Sciatic nerve (tissue), 2 donors: ENCODE results near the gene PPM1D. TPM values are rescaled to one million over a fixed set of nuclear protein-coding genes. Genes with fewer than 3 reads are reported as not detected.
"Not testable (repeated sequence)": the region's sequence is repeated elsewhere in the genome, so short reads cannot be mapped to it uniquely, and the experiment has no call there.

Experiments
- ATAC-seq: fragments of 200-7000 bp; cut with Tn5 transposase; one replicate; pipeline ENCODE4 v1.9.1; 2020; ENCODE audit warnings: mild to moderate bottlenecking, moderate library complexity
- DNase-seq: peaks from one replicate; pipeline ENCODE4 v3.0.0-alpha.2; 2020; ENCODE audit warnings: low spot score
- intact Hi-C: fragments of 100-400 bp; cut with DNase I; formaldehyde crosslinking; loops from one replicate; pipeline ENCODE4 v1.14.2; 2022
- total RNA-seq: library from RNA; stranded (reverse); fragmentation: NEBNext Ultra II Directional; extraction: Animal tissue kit (Norgen Biotek cat#: 25700); gene quantifications from one replicate; pipeline ENCODE4 v1.2.1, GENCODE V29; 2021
- donor health status: DM: no; HTN: no; CAD: no.
- donor health status: DM: no; HTN: no; CAD: no.

Gene PPM1D
- total RNA-seq, 1 donor from 2014 or later = 18.9 TPM

DNA sequence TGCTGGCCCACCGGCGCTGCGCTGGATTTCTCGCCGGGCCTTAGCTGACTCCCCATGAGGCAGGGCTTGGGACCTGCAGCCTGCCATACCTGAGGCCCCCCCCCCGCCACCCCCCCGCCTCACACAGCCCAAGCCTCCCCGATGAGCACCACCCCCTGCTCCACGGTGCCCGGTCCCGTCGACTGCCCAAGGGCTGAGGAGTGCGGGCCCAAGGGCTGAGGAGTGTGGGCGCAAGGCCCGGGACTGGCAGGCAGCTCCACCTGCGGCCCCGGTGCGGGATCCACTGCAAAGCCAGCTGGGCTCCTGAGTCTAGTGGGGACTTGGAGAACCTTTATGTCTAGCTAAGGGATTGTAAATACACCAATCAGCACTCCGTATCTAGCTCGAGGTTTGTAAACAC, 13.8 kb downstream of the PPM1D start:
- DNase-seq, intact Hi-C loops, ATAC-seq: not testable (repeated sequence)

DNA sequence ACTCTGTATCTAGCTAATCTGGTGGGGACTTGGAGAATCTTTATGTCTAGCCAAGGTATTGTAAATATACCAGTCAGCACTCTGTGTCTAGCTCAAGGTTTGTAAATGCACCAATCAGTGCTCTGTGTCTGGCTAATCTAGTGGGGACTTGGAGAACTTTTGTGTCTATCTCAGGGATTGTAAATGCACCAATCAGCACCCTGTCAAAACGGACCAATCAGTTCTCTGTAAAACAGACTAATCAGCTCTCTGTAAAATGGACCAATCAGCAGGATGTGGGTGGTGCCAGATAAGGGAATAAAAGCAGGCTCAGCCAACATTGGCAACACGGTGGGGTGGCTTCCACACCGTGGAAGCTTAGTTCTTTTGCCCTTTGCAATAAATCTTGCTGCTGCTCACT, 14.3 kb downstream of the PPM1D start:
- intact Hi-C loops, ATAC-seq, DNase-seq: not testable (repeated sequence)

DNA sequence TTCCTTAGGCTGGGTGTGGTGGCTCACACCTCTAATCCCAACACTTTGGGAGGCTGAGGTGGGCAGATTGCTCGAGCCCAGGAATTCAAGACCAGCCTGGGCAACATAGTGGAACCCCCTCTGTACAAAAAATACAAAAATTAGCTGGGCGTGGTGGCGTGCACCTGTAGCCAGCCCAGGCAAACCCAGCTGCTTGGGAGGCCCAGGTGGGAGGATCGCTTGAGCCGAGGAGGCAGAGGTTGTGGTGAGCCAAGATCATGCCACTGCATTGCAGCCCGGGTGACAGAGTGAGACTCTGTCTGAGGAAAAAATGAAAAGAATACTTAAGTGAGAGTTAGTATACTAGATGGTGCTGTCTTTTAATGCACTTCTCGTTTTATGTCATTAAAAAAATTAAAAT, 15.1 kb downstream of the PPM1D start:
- ATAC-seq (no peak), DNase-seq (no peak)
- intact Hi-C loops = no loop called here

DNA sequence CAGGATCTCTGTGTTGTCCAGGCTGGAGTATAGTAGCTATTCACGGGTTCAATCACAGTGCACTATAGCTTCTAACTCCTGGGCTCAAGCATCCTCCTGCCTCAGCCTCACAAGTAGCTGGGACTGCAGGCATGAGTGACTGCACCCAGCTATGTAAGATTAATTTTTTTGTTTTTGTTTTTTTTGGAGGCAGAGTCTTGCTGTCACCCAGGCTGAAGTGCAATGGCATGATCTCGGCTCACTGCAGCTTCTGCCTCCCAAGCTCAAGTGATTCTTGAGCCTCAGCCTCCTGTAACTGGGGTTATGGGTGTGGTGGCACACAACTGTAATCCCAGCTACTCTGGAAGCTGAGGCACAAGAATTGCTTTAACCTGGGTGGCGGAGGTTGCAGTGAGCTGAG, 15.8 kb downstream of the PPM1D start:
- ATAC-seq = no peak
- DNase-seq = no peak
- intact Hi-C loops = no loop called here

DNA sequence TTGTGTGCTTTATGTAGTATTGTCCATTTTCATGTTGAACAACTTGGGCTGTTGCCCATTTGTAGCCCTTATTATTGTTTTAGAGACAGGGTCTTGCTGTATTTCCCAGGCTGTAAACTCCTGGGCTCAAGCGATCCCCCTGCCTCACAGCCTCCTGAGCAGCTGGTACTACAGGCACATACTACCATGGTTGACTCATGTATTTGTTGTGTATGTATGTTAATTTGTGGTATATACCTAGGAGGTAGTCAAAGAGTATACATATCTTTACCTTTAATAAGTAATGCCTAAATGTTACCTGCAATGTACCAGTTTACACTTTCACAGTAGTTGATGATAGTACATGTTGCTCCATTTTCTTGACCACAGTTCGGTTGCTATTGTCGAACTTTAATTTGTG, 18.1 kb downstream of the PPM1D start:
- ATAC-seq (no peak), DNase-seq (no peak)
- intact Hi-C loops = no loop called here

DNA sequence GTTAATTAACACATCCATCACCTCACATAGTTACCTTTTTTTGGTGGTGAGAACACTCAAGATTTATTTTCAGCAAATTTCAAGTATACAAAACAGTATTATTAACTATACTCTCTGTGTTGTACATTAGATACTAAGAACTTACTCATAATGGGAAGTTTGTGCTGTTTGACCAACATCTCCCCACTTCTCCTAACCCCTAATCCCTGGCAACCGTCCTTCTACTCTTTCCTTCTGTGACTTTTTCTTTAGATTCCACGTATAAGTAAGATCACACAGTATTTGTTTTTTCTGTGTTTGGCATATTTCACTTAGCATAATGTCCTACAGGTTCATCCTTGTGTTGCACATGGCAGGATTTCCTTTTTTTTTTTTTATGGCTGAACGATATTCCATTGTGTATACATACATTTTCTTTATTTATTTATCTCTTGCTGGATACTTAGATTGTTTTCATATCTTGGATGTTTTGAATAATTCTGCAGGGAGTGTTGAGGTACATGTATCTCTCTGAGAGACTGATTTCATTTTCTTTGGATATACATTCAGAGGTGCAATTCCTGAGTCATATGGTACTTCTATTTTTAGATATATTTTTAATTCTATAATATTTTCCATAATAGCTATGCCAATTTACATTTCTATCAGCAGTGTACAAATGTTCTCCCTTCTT, 19.0 kb downstream of the PPM1D start:
- ATAC-seq (no peak), DNase-seq (no peak)
- intact Hi-C loops = no loop called here

DNA sequence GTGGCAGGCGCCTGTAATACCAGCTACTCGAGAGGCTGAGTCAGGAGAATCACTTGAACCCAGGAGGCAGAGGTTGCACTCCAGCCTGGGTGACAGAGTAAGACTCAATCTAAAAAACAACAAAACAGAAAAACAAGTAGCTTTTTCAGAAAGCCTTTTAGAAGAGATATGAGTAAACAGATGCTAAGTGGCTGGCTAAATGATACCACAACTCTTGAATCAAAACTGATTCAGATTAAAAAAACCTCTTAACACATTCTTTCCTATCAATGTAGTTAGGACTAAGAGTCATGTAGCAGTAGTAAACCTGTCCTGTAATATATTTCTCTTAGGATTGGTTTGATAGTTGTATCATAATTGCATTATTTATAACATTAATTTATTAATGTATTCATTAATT, 23.0 kb downstream of the PPM1D start:
- no peak for ATAC-seq
- intact Hi-C loops = no loop called here
- no peak for DNase-seq

DNA sequence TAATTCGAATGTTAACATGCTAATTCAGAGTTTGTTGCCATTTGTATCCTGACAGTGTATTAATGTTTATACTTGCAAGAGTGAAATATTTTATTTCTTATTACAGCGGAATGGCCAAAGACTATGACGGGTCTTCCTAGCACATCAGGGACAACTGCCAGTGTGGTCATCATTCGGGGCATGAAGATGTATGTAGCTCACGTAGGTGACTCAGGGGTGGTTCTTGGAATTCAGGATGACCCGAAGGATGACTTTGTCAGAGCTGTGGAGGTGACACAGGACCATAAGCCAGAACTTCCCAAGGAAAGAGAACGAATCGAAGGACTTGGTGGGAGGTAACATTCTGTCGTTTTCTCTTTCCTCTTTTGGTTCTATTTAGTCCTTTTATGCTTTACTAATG, 23.4 kb downstream of the PPM1D start:
- intact Hi-C loops = no loop called here
- DNase-seq (no peak), ATAC-seq (no peak)

DNA sequence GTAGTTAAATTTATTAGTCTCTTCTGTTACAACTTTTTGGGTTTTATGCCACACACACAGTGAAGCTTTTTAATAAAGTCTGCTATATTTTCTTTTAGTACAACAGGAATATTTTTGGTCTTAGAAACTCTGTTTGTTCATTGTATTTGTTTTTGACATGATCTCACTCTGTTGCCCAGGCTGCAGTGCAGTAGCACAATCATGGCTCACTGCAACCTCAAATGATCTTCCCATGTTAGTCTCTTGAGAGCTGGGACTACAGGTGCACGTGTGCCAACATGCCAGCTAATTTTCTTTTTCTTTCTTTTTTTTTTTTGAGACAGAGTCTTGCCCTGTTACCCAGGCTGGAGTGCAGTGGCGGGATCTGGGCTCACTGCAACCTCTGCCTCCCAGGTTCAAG, 27.1 kb downstream of the PPM1D start:
- ATAC-seq (no peak), DNase-seq (no peak)
- intact Hi-C loops = no loop called here

DNA sequence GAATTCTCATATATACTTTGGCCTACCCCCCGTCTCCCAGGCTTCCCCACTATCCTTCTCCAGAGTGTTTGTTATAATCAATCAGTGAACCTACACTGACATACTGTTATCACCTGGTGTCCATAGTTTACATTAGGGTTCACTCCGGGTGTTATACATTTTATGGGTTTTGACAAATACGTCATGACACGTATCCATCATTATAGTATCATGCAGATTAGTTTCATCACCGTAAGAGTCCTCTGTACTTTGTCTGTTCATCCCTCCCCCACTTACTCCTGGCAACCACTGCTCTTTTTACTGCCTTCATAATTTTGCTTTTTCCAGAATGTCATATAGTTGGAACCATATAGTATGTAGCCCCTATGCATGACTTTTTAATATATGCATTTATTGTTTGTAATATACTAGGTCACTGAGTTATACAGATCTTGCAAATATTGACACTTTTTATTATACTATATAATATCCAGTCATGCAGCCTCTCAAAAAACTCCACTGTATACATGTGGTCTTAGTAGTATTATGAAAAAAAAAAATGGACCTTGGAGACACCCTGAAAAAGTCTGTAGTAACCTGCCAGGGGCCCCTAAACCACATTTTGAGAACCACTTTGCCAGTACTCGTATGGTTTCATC, 28.4 kb downstream of the PPM1D start:
- intact Hi-C loops = no loop called here
- no peak for ATAC-seq
- DNase-seq = no peak

DNA sequence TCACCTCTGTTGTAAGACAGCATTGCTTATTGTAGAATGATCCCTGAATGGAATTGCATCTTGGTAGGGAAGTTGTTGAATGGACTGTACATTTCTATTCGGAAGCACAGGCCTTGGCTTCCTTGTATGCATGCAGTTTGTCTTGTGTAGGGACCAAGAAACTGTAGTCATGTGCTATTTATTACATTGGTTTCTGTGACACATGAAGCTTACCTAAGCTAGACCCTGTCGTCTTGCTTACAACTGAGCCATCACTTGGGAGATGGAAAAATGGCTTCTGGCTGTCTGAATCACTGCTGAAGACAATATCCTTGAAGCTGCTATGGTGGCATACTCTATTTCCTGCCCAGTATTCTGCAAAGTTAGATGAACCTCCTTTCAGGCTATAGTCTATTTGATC, 29.1 kb downstream of the PPM1D start:
- ATAC-seq = no peak
- intact Hi-C loops = no loop called here
- no peak for DNase-seq

DNA sequence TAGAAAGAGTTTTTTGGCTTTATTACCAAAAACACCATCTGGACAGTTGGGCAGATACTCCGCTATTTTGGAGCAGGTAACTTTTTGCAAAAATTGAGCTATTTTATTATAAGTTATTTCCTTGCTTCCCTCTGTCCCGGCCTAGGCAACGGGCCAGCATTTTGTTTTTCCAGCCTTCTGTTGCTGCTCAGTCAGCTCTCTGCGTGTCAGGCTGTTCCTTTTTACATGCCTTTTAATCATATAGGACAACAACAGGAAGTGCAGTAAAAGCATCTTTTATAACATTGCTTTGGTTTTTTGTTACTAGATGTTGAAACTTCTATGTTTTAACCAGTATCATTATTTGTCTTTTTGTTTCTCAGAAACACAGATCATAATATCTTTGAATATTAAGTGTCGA, 30.4 kb downstream of the PPM1D start:
- DNase-seq (no peak), ATAC-seq (no peak)
- intact Hi-C loops = no loop called here

DNA sequence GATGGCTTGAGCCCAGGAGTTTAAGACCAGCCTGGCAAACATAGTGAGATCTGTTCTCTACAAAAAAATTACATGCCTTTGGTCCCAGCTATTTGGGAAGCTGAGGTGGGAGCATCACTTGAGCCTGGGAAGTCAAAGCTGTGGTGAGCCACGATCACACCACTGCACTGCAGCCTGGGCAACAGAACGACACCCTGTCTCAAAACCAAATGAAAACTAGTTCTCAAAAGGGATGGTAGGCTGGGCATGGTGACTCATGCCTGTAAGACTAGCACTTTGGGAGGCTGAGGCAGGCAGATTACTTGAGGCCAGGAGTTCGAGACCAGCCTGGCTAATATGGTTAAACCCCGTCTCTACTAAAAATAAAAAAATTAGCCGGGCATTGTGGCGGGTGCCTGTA, 31.1 kb downstream of the PPM1D start:
- ATAC-seq = no peak
- intact Hi-C loops = no loop called here
- no peak for DNase-seq

DNA sequence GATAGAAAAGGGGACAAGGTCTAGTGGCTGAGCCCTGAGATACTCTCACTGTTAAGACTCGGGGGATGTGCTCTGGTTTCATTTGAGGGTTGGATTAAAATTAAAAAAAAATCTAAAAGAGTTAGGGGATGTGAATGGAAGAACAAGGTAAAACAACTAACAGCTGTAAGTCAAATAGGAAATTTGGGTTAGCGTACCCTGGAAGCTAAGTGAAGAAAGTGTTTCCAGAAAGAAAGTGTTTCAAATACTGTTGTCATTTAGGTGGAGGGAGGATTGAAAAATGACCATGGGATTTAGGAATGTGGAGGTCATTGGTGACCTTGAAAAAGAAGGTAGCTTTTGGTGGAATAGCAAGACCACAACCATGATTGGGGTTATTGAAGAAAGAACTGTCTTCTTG, 37.7 kb downstream of the PPM1D start:
- no peak for ATAC-seq
- intact Hi-C loops = no loop called here
- no peak for DNase-seq

DNA sequence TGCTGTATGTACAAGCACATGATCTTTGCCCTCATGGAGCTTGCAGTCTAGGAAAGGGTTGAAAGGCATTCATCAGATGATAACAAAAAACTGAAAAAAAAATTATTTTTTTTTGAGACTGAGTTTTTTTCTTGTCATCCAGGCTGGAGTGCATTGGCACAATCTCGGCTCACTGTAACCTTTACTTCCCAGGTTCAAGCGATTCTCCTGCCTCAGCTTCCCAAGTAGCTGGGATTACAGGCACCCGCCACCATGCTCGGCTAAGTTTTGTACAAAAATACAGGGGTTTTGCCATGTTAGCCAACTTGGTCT, 39.0 kb downstream of the PPM1D start:
- ATAC-seq = no peak
- intact Hi-C loops = no loop called here
- no peak for DNase-seq

DNA sequence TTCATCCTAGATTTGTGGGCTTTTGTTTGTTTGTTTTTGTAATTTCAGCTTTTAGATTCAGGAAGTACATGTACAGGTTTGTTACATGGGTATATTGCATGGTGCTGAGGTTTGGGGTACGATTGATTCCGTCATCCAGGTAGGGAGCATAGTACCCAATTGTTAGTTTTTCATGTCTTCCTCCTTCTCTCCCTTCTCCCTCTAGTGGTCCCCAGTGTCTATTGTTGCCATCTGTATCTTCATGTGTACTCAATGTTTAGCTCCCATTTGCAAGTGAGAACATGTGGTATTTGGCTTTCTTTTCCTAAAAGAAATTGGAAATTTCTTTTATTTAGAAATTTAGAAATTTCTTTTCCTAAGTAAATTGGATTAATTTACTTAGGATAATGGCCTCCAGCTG, 40.5 kb downstream of the PPM1D start:
- intact Hi-C loops = no loop called here
- DNase-seq = no peak
- no peak for ATAC-seq

DNA sequence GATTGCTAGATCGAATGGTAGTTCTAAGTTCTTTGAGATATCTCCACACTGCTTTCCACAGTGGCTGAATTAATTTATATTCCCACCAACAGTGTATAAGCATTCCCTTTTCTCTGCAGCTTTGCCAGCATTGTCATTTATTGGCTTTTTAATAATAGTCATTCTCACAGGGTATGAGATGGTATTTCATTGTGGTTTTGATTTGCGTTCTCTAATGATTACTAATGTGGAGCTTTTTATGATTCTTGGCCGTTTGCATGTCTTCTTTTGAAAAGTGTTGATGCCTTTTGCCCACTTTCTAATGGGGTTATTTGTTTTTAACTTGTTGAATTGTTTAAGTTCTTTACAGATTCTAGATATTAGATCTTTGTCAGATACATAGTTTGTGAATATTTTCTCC, 41.1 kb downstream of the PPM1D start:
- no peak for ATAC-seq
- no peak for DNase-seq
- intact Hi-C loops = no loop called here

DNA sequence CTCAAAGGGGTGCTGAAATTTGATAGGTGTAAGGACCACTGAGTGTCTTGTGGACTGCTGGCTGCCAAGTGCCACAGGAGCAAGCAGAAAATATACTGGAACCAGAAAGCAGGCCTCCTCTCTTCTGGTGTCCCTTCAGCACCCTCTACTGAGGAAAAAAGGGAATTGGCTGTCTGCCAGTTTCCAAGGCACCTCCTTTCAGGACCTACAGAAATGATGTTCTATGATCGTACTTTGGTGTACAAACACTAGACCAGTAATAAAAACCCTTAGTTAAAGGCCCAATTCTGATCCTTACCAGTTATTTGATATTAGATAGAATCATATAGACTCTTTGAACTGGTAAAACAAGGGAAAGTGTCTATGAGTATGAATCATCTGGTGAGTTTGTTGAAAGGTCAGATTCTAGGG, 41.8 kb downstream of the PPM1D start:
- peak; percentile 73 for ATAC-seq
- DNase-seq = peak; percentile 67
- intact Hi-C loops = no loop called here

DNA sequence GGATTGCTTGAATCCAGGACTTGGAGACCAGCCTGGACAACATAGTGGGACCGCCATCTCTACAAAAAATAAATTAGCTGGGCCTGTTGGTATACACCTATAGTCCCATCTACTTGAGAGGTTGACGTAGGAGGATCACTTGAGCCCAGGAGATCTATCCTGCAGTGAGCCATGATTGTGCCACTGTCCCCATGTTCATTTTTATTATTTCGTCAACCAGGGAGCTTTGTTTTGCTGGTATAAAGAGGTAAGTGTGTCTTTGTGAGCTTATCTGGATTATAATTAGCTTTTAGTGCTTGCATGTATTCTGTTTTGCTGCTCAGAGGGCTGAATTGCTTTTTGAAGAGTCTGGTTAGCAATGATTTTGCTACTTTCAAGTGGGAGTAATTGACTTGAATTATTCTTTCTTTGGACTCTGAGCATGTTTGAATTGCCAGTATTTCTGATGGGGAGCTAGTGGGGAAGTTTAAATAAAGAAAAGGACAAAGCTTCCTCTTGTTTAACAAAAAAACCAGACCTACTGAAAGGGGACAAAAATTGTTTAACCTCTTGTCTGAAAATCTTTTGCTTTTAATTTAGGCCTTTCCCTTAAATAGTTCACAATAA, 46.0 kb downstream of the PPM1D start:
- intact Hi-C loops = no loop called here
- ATAC-seq (no peak), DNase-seq (no peak)

DNA sequence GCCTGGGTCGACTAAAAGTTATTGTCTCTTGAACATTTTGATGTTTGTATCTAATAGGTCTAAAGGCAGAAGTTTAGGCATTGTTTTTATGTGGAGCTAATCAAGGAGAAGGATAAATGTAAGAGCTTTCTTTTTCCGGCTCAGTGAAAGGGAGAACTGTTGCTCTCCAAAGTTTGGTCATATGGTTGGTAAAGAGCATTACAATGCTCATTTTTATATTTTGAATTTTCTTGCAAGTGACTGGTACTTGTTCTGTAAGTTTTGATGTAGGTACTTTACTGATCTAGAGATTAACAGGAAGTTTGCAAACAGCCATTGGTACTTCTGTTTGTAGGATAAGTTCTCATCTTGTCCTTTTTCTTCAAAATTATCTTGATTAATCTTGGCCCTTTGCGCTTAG, 46.7 kb downstream of the PPM1D start:
- no peak for DNase-seq
- no peak for ATAC-seq
- intact Hi-C loops = no loop called here

DNA sequence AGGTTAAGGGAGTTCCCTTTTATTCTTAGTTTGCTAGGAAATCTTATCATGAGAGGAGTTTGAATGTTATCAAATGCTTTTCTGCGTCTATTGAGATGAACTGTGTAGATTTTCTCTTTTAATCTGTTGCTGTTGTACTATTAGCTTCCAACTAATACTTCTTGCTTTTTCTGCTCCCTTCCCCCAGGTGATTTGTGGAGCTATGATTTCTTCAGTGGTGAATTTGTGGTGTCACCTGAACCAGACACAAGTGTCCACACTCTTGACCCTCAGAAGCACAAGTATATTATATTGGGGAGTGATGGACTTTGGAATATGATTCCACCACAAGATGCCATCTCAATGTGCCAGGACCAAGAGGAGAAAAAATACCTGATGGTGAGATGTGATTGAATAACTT, 47.7 kb downstream of the PPM1D start:
- ATAC-seq = no peak
- intact Hi-C loops = no loop called here
- no peak for DNase-seq
